GM21447 (cell line): ENCODE data around the gene NLRP12.
"Not testable (repeated sequence)": the region's sequence is repeated elsewhere in the genome, so short reads cannot be mapped to it uniquely, and the experiment has no call there.

Source experiments
- ATAC-seq: cut with Tn5 transposase; IDR thresholded peaks from one replicate; pipeline ENCODE4 v1.9.1; 2021; ENCODE audit not compliant: unreplicated experiment

The NLRP12 gene

DNA sequence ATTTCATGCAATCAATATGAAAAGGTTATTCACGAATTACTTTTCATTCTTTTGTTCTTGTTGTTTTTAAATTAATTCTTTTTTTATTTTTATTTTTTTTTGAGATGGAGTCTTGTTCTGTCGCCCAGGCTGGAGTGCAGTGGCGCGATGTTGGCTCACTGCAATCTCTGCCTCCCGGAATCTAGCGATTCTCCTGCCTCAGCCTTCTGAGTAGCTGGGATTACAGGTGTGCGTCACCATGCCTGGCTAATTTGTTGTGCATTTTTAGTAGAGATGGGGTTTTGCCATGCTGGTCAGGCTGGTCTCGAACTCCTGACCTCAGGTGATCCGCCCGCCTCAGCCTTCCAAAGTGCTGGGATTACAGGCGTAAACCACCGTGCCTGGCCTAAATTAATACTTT lies 16.1 kb upstream of the NLRP12 start:
- ATAC-seq = not testable (repeated sequence)

- ATAC-seq = not testable (repeated sequence)
Observed at GRCh38 chr19:53838446-53838845, 14.3 kb upstream of the NLRP12 start.

GRCh38 chr19:53832861-53833260 lies 8.7 kb upstream of the NLRP12 start:
- not testable (repeated sequence) for ATAC-seq

DNA sequence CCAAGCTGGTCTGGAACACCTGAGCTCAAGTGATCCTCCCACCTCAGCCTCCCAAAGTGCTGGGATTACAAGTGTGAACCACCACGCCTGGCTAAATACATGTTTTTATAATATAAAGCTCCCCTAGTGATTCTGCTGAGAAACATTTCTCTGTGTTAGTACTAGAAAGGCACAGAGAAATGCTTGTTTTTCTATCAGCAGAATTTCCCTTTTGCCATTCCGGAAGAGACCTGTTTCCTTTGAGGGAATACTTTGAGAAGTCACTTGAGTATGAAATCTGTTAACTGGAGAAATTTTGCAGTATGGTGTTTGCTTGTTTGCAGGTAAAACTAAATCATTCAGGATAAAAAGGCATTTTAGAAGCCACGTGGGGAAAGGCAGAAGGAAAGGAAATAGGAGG lies 4.4 kb upstream of the NLRP12 start:
- no peak for ATAC-seq

- no peak for ATAC-seq
Observed at GRCh38 chr19:53826876-53827275, 2.8 kb upstream of the NLRP12 start.

- no peak for ATAC-seq
Observed at GRCh38 chr19:53823380-53824120, 564 bp downstream of the NLRP12 start.

GRCh38 chr19:53819861-53820260 lies 4.3 kb downstream of the NLRP12 start:
- no peak for ATAC-seq

GRCh38 chr19:53818756-53819155 lies 5.4 kb downstream of the NLRP12 start:
- ATAC-seq = no peak

- ATAC-seq = no peak
Observed at GRCh38 chr19:53813996-53814395, 10.1 kb downstream of the NLRP12 start.

DNA sequence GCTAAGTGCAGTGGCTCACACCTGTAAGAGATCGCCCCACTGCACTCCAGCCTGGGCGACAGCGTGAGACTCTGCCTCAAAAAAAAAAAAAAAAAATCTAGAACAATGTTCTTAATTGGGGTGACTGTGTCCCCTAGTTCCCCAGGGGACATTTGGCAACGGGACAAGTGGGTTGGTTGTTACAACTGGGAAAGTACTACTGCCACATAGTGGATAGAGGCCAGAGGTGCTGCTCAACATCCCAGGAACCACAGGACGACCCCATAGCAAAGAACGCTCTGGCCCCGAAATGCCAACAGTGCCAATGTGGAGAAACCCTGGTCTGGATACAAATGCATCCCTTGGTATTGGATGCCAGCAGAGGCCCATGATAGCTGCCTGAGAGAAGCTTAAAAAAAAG lies 11.8 kb downstream of the NLRP12 start:
- no peak for ATAC-seq

DNA sequence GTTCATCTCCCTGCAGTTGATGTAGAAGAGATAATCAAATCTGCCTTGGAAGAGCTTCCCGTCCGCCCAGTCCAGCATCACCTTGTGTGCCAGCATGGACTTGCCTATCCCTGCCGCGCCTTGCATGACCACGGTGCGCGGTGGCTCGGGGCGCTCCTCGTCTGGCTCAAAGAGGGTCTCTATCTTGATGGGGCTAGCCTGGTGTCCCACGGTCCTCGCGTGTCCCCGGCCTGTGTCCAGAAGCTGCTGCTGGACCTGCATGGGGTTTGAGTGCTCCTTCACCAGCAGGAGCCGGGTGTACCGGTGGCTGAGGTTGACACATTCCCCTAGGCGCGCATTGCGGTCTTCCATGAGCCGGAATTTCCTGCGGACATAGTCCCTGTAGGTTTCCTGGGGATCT lies 13.2 kb downstream of the NLRP12 start:
- ATAC-seq = no peak

- ATAC-seq = no peak
Observed at GRCh38 chr19:53810187-53810546, 13.9 kb downstream of the NLRP12 start.

GRCh38 chr19:53809518-53810186 lies 14.5 kb downstream of the NLRP12 start:
- ATAC-seq = no peak

DNA sequence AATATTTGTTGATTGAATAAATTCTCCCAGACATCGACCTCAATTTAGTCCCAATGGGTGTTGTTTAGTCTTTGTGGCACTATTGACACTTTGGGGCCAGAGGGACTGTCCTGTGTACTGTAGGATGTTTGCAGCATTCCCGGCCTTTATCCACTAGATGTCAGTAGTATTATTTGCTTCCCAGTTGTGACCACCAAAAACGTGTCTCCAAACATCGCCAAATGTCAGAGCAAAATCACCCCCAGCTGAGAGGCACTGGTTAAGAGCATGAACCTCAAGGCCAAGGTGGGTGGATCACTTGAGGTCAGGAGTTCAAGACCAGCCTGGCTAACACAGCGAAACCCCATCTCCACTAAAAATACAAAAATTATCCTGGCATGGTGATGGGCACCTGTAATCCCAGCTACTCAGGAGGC lies 15.4 kb downstream of the NLRP12 start:
- ATAC-seq = no peak

- ATAC-seq = no peak
Observed at GRCh38 chr19:53801257-53801656, 22.9 kb downstream of the NLRP12 start.

DNA sequence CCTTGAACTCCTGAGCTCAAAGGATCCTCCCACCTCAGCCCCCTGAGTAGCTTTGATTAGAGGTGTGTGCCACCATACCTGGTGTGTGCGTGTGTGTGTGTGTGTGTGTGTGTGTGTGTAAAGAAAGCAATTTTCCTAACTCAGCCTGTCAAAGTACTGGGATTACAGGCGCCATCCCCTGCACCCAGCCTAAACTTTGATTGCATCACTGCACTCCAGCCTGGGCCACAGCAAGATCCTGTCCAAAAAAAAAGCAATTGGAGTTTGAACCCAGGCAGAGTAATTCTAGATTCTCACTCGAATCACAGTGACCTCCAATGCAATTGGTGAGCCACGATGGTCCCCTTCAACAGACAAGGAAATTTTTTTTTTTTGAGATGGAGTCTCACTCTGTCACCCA lies 29.1 kb downstream of the NLRP12 start:
- no peak for ATAC-seq

DNA sequence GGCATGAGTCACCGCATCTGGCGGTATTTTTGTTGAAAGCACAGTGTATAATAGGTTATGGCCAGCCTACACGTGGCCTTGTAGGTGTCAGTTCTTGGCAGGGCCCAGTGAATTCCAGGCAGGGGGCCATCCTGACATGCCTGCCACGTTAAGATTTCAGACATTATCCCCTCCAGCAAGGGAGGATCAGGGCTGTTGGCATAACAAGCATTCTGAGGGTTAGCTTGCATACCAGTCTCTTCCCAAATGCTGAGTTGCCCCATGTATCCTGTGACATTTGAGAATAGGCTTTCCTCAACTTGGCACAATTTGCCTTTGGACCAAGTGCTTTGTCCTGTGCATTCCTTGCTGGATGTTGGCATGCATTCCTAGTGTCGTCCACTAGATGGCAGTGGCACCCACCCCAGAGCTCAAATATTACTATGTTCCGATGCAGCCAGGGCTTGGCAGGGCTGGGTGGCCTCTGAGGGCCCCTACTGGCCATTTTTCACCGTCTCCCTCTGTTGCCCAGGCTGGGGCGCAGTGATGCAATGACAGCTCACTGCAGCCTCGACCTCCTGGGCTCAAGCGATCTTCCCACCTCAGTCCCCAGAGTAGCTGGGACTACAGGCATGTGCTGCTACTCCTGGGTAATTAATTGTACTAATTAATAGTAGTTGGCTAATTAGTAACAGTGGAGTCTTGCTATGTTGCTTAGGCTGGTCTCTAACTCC lies 31.2 kb downstream of the NLRP12 start:
- ATAC-seq = peak; percentile 75

DNA sequence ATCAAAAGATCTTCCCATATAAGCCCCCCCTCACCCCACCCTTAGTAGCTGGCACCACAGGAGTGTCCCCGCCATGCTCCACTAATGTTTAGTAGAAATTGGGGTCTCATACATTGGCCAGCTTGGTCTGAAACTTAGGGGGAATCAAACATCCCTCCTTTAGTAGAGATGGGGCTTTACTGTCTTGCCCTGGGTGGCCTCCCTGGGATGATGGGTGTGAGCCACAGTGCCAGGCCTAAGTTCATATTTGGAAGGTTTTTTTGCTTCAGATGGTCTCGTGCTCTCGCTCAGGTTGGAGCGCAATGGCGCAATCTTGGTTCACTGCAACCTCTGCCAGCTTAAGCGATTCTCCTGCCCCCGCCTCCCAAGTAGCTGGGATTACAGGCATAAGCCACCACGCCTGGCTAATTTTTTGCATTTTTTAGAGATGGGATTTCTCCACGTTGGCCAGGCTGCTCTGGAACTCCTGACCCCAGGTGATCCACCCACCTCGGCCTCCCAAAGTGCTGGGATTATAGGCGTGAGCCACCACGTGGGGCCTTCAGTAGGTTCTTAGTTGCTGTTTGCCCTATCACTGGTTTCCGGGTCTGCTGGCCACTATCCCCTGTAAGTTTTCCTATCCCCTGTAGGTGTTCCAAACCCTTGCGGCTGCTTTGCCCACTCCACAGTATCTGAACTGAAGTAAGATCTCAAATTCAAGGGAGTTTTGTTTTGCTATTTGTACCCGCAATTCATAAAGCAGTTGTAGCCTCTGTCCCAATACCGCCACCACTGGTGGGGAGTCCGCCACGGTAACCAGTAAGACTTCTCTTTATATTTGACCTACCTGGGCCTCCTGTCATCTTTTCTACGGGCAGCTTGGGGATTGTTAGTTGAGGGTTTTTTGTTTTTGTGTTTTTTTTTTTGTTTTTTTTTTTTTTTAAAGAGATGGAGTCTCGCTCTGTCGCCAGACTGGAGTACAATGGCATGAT lies 34.1 kb downstream of the NLRP12 start:
- ATAC-seq = no peak

GRCh38 chr19:53787266-53787665 lies 36.8 kb downstream of the NLRP12 start:
- no peak for ATAC-seq

DNA sequence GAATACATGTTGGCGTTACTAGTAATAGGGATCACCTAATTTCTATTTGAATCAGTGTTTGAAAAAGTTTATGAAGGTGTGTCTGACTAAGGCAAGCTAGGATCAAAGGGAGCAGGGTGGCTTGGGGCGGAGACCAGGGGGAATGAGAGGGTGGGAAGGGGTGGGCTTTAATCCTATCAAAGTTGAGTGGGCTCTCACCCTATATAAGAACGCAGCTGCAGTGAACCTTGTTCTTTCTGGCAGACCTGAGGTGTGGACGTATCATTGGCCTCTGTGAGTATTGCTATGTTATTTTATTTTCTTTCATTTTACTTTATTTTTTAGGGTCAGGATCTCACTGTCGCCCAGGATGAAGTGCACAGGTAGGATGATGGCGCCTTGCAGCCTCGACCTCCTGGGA lies 37.4 kb downstream of the NLRP12 start:
- ATAC-seq = no peak
